GM19240 (cell line): ENCODE results near the gene CPAMD8.
"Not testable (repeated sequence)": the region's sequence is repeated elsewhere in the genome, so short reads cannot be mapped to it uniquely, and the experiment has no call there.

Source experiments
- DNase-seq: peaks from one replicate; pipeline ENCODE4 v3.0.0; 2011; ENCODE audit warnings: low spot score; ENCODE audit not compliant: insufficient read length

Gene CPAMD8

DNA sequence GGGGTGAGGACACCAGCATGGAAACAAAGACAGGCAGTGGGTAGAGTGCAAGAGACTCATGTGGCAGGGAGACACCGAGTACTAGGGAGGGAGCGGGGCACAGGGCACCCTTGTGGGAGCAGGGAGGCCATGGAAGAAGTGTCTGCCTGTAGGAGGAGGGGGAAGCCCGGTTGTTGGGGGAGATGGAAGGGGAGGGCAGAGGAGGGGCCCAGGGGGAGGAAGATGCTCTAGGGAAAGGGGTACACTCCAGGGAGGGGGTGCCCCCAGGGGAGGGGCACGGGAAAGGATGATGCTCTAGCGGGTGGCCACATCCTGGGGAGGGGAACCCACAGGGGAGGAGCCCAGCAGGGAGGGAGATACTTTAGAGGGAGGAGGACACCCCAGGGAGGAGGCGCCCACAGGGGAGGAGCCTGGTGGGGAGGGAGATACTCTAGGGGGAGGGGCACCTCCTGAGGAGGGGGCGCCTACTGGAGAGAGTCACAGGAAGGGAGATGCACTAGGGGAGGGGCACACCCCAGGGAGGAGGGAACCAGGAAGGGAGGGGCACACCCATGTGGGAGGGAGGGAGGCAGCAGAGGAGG is 24.9 kb downstream of the CPAMD8 start:
- no peak for DNase-seq

DNA sequence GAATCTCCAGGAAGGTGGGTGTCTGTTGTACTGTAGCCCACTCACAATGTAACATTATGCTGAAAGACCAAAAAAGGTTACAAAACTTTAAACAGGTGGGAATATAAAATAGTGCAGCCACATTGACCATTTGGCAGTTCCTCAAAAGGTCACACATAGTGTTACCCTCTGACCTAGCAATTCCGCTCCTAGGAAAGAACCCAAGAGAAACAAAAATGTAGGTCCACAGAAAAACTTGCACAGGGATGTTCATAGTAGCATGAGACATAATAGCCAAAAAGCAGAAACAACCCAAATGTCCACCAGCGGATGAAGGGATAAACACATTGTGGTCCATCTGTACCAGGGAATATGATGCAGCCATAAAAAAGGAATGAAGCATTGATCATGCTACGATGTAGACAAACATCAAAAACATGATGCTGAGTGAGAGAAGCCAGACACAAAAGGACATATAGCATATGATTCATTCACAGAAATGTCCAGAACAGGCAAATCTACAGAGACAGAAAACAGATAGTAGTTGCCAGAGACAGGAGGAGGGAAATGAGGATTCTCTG is 27.9 kb downstream of the CPAMD8 start:
- no peak for DNase-seq

DNA sequence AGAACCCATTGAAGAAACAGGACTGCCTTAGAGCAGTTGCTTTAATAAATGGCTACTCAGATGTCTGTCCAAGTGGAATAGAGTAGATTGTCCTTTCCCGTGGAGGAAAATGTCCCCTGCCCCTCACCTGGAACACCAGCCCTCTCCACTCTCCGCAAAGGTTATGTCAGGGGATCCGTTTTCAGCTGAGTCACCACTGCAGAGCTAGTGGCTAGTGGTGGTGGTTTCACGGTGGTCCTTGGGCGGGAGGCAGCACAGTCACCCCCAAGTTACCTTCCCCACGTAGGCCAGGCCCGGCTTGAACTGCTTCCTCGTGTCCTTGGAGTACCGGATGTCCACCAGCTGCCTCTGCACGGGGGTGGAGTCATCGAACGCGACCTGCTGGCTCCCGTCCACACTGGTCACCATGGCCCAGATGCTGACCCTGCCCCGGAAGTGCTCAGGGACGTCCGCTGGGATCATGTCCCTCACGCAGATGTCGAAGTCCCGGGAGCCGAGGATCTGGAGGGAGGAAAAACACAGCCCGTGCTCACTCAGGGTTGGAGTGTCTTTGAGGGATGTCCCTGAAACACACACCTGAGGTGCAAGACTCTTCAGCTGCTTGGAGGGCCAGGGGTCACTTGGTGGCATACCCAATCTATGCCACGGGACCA is 29.6 kb downstream of the CPAMD8 start:
- DNase-seq, result not testable (repeated sequence)

DNA sequence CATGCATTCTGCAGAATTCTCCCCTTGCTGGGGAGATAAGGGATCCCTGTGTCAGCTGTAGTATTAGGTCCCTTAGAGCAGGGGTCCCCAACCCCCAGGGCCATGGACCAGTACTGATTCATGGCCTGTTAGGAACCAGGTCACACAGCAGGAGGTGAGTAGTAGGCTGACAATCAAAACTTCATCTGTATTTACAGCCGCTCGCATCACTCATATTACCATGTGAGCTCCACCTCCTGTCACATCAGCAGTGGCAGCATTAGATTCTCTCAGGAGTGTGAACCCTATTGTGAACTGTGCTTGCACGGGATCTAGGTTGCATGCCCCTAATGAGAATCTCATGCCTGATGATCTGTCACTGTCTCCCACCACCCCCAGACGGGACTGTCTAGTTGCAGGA is 37.9 kb downstream of the CPAMD8 start:
- DNase-seq, result no peak

DNA sequence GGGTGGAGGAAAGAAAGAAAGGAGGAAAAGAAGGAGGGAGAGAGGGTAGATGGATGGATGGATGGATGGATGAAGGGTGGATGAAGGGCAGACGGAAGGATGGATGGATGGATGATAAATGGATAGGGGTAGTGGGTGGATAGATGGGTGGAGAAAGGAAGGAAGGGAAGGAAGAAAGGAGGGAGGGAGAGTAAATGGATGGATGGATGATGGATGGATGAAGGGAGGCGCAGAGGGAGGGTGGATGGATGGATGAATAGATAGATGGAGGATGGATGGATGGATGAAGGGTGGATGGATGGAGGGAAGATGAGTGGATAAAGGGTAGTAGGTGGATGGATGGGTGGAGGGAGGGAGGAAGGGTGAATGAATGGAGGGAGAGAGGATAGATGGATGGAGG is 41.2 kb downstream of the CPAMD8 start:
- no peak for DNase-seq

DNA sequence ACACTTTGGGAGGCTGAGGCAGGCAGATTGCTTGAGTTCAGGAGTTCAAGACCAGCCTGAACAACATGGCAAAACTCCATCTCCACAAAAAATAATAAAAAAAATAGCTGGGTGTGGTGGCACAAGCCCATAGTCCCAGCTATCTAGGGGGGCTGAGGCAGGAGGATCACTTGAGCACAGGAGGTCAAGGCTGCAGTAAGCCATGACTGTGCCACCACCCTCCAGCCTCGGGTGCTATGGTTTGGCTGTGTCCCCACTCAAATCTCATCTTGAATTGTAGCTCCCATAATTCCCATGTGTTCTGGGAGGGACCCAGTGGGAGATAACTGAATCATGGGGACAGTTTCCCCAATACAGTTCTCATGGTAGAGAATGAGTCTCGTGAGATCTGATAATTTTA is 44.0 kb downstream of the CPAMD8 start:
- not testable (repeated sequence) for DNase-seq

DNA sequence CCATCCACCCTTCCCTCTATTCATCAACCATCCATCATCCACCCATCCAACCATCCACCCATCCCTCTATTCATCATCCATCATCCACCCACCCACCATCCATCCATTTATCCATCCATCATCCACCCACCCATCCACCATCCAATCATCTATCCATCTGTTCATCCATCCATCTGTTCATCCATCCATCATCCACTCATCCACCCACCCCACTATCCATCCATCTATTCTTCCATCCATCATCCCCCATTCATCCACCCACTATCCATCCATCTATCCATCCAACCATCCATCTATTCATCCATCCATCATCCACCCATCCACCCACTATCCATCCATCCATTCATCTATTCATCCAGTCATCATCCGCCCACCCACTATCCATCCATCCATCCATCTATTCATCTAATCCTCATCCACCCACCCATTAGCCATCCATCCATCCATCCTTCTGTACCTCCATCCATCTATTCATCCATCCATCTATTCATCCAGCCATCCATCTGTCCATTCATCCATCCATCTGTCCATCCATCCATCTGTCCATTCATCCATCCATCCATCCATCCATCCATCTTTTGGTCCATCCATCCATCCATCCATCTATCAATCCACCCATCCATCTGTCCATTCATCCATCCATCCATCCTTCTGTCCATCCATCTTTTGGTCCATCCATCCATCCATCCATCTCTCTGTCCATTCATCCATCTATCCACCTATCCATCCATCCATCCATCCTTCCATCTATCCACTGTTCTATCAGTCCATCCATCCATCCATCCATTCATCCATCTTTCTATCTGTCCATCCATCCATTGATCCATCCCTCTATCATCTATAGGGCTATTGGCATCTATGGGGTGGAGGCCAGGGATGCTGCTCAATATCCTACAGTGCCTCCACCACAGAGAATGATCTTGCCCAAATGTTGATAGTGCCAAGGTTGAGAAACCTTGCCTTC is 47.5 kb downstream of the CPAMD8 start:
- DNase-seq, result no peak

DNA sequence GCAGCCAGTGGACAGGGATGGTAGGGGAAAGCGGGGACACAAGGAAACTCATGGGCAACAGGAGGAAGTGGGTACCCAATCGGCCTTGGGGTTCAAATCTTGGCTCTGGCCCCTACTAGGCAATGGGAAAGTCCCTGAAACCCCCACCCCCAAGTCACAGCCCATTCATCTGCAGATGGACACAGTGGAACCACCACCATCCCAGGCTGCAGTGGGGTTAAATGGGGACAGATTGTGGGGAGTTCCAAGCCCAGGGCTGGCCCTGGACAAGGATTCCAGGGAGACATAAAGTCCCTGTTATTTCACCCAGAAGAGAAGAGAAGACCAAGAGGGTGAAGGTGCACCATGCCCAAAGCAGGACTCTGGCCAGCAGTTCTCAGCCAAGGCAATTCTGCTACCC is 48.5 kb downstream of the CPAMD8 start:
- no peak for DNase-seq

DNA sequence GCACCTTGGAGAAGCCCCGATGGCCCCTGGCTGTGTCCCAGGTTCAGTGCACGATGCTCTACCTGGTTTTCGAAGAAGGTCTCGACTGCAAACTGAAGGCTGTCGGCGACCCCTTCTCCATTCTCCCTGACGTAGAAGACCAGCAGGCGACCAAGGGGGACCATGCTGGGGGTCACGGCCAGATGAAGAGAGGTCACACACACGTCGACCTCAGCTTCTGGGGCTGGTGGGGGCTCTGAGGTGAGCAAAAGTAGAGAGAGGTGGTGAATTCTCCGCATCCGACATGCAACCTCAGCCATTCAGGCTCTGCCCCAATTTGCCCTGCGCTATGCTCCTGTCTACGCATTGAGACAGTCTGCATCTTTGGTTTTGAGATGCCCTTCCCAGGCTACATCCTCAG is 49.3 kb downstream of the CPAMD8 start:
- no peak for DNase-seq

DNA sequence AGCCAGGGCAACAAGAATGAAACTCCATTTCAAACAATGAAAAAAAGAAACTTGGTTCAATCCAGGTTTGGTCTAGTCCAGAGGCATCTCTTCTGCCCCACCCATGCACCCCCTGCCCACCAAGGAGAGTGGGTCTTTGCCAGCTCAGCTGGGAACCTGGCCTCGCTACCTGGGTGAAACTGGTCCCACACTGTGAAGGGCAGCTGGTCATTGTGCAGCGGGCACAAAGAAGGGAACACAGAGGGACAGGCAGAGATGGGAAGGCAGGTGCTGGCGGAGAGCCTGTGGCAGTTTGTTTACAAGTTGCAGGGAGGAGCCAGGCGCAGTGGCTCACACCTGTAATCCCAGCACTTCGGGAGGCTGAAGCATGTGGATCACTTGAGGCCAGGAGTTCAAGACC is 50.2 kb downstream of the CPAMD8 start:
- no peak for DNase-seq

DNA sequence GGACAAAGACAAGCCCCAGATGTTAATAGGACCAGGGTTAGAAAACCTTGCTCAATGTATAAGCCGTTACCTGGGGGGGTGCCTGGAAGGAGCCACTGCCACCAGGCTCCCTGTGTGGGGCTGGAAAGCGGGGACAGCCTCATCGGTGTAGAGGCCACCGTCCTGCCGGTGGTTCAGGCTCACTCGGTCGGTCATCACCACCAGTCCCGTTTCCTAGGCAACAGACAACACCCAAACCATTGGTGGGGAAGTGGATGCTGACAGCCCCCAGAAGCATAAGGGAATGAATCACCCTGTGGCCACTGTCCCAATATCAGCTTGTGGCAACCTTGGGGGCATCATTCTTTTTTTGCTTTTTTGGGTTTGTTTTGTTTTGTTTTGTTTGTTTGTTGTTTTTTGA is 55.8 kb downstream of the CPAMD8 start:
- no peak for DNase-seq

DNA sequence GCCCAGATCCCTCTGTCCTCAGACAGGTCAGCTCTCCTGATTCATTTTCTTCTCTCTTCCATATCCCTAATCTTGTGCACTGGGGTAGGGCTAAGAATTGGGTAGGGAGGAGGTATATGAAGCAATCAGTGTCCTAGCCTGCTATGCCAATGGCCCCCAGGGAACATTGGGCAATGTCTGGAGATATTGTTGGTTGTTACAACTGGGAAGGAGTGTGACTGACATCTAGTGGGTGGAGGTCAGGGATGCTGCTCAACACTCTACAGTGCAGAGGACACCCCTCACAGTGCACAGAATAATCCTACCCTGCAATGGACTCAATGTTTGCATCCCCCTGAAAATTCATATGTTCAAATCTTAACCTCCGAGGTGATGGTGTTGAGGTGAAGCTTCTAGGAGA is 57.5 kb downstream of the CPAMD8 start:
- no peak for DNase-seq

DNA sequence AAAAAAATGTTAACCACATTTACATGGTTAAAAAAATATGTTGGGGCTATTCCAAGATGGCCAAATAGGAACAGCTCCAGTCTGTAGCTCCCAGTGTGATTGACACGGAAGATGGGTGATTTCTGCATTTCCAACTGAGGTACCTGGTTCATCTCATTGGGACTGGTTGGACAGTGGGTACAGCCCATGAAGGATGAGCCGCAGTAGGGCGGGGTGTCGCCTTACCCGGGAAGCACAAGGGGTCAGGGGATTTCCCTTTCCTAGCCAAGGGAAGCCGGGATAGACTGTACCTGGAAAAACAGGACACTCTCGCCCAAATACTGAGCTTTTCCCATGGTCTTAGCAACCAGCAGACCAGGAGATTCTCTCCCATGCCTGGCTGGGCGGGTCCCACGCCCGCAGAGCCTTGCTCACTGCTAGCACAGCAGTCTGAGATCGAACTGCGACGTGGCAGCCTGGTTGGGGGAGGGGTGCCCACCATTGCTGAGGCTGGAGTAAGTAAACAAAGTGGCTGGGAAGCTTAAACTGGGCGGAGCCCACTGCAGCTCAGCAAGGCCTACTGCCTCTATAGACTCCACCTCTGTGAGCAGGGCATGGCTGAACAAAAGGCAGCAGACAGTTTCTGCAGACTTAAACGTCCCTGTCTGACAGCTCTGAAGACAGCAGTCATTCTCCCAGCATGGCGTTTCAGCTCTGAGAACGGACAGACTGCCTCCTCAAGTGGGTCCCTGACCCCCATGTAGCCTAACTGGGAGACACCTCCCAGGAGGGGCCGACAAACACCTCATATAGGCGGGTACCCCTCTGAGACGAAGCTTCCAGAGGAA is 65.4 kb downstream of the CPAMD8 start:
- not testable (repeated sequence) for DNase-seq

DNA sequence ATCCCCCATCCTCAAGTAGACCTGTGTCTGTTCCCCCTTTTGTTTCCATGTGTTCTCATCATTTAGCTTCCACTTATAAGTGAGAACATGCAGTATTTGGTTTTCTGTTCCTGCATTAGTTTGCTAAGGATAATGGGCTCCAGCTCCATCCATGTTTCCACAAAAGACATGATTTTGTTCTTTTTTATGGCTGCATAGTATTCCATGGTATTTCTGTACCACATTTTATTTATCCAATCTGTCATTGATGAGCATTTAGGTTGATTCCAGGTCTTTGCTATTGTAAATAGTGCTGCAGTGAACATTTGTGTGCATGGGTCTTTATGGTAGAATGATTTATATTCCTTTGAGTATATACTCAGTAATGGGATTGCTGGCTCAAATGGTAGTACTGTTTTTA is 68.3 kb downstream of the CPAMD8 start:
- DNase-seq, result not testable (repeated sequence)

DNA sequence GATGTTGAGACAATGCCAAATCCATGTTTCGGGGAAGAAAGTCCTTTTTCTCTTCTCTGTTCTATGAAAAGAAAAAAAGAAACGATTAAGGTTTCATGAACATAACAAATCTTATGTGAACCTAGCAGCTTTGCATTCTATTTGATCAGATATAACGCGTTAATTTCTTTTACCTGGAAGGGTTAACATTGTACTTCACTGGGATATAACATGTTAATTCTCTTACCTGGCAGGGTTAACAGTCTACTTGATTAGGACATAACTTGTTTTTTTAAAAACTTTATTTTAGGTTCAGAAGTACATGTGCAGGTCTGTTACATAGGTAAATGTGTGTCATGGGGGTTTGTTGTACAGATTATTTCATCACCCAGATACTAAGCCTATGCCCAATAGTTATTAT is 68.8 kb downstream of the CPAMD8 start:
- no peak for DNase-seq

DNA sequence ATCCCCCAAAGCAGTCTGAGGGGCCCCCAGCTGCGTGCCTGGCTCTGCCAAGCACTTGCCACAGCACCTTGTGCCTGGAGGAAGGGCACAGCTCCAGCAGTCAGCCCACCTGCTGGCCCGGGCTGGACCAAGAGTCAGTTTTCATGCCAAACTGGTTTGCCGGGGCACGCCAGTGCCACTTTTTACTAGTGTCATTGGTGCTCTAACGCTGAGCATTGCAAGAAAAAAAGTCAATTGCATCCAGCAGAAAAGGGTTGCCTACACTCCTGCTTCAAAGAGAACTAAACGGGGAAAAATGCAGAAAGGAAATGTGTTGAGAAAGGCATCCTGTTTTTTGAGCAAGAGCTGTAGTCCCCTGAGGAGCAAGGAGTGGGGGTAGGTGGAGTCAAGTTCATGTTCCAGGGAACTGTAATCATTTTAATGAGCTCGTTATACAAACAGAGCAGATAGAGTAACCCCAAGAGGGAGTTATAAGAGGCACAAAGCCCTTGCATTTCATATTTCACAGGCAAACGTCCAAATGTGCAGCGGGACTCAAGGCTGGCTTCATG is 69.4 kb downstream of the CPAMD8 start:
- no peak for DNase-seq

DNA sequence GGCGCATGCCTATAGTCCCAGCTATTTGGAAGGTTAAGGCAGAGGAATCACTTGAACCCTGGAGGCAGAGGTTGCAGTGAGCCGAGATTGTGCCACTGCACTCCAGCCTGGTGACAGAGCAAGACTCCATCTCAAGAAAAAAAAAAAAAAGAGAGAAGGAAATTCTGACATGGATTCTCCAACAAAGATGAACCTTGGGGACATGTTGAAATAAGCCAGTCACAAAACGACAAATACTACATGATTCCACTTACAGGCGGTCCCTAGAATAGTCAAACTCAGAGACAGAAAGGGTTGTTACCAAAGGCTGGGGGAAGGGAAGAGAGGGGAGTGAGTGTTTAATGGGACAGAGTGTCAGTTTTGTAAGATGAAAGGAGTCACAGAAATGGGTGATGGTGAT is 71.4 kb downstream of the CPAMD8 start:
- DNase-seq, result no peak

DNA sequence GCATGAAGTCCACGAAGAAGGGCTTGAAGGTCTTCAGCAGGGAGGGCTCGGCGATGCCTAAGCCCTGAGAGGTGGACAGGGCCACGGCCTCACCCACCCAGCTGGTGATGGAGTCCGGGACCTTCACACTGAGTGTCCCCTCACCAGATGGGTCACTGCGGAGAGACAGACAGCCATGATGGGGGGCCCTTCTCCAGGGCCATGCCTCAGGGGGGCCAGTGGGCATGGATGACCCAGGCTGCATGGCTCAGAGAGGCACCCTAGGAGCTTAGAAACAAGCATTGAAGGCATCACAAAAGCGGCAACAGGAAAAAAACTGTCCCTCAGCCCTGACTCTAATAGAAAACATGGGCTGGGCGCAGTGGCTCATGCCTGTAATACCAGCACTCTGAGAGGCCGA is 74.6 kb downstream of the CPAMD8 start:
- no peak for DNase-seq

DNA sequence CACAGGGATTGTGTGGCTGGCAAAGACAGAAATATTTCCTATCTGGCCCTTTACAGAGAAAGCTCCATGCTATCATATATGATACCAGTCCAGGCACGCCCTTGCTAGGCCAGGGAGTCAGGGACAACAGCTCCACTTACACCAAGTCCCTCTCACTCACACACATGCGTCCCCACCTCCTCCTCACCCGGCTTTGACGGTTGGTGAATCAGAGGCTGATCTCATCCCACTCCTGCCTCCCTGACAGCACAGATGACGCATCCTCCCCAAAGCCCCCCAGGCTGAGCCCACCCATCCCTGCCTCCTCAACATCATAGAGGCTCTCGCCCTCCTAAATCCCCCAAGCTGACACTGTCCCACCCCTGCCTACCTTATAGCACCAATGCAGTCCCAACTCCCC is 75.1 kb downstream of the CPAMD8 start:
- no peak for DNase-seq

DNA sequence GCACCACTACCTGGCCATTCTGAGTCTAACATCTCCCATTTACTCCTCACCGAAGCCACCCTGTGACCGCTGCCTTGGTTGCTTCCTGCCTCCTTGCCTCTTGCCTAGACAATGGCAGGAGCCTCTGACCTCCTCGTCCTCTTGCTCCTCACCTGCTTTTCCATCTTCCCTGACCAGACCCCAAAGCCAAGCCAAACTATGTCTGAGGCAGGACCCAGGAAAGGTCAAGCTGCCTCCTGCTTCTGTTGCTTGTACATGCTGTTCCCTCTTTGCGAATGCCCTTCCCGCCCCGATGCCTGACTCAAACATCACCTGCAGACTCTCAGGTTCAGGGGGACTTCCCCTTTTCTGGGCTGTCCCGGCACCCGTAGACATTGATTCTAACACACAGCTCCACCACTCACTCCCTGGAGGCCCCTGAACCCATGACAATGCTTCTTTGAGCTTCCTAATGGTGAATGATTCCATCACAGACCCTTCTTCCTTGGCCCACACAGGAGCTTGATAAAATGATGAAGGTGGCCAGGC is 77.0 kb downstream of the CPAMD8 start:
- no peak for DNase-seq
